SU-DHL-6 (cell line): ENCODE results near the gene PRXL2C.

Experiments used
- CTCF ChIP-seq: fragments of 200-600 bp; sonication (generic); IDR thresholded peaks from one replicate; pipeline ENCODE4 v1.5.1; 2017; ENCODE audit warnings: antibody characterized with exemption, mild to moderate bottlenecking, low read length, moderate library complexity; ENCODE audit not compliant: insufficient read depth, poor library complexity, severe bottlenecking
- EZH2phosphoT487 ChIP-seq: fragments of 200-600 bp; sonication (generic), shearing (Covaris generic); conservative IDR thresholded peaks from 2 replicates; pipeline ENCODE4 v1.6.1; 2018; ENCODE audit warnings: mild to moderate bottlenecking, antibody characterized with exemption, low read length, moderate library complexity, mixed read lengths

- no peak for TF ChIP-seq EZH2phosphoT487
- no peak for TF ChIP-seq CTCF
These were observed 35.0 kb downstream of the PRXL2C start for GRCh38 chr9:96620181-96620514.
